Heart left ventricle (tissue), 16 donors: ENCODE results near the gene UGGT2. TPM values are rescaled to one million over a fixed set of nuclear protein-coding genes. Genes with fewer than 3 reads are reported as not detected.
"Not testable (repeated sequence)": the region's sequence is repeated elsewhere in the genome, so short reads cannot be mapped to it uniquely, and the experiment has no call there.

Experiments used
- ATAC-seq, 4 donors: fragments of 200-7000 bp; cut with Tn5 transposase; one replicate each; pipeline ENCODE4 v1.9.1; 2020 to 2022; ENCODE audit warnings: moderate library complexity in 4 of 4, mild to moderate bottlenecking in 3 of 4, moderate number of reproducible peaks in 1 of 4
- DNase-seq, 5 donors: peaks; one replicate each; pipeline ENCODE4 v3.0.0-alpha.2; 2020
- H3K27ac ChIP-seq, 12 donors: fragments of 200-600 bp; sonication (generic) in 4 of 12; one replicate each; pipeline versions ENCODE4 v1.5.0 to v1.8.0; 2016 to 2022; ENCODE audit warnings: mild to moderate bottlenecking in 2 of 12
- H3K27me3 ChIP-seq, 9 donors: fragments of 200-600 bp; sonication (generic) in 2 of 9; one replicate each; pipeline versions ENCODE4 v1.5.1 to v1.8.0; 2016 to 2022; ENCODE audit warnings: mild to moderate bottlenecking in 3 of 9
- H3K36me3 ChIP-seq, 9 donors: fragments of 200-600 bp; sonication (generic) in 2 of 9; one replicate each; pipeline versions ENCODE4 v1.5.0 to v1.8.0; 2018 to 2022; ENCODE audit warnings: mild to moderate bottlenecking in 2 of 9
- H3K4me1 ChIP-seq, 12 donors: fragments of 200-600 bp; sonication (generic) in 4 of 12; one replicate each; pipeline versions ENCODE4 v1.5.0 to v1.8.0; 2016 to 2022; ENCODE audit warnings: mild to moderate bottlenecking in 3 of 12
- H3K4me3 ChIP-seq, 12 donors: fragments of 200-600 bp; sonication (generic) in 4 of 12; one replicate each; pipeline versions ENCODE4 v1.5.0 to v1.8.0; 2017 to 2022; ENCODE audit warnings: mild to moderate bottlenecking in 9 of 12, moderate library complexity in 4 of 12
- H3K9me3 ChIP-seq, 12 donors: fragments of 200-600 bp; sonication (generic) in 4 of 12; one replicate each; pipeline versions ENCODE4 v1.5.0 to v1.8.0; 2016 to 2022; ENCODE audit warnings: mild to moderate bottlenecking in 1 of 12
- POLR2A ChIP-seq, 2 donors: fragments of 450-650 bp; IDR thresholded peaks; one replicate each; pipeline ENCODE4 v1.6.1; 2017; ENCODE audit warnings: antibody characterized with exemption in 2 of 2, mild to moderate bottlenecking in 2 of 2, moderate library complexity in 2 of 2
- WGBS, 4 donors: extraction: QIAGEN DNeasy Blood & Tissue Kit in 2 of 4; methylation state at CpG; one replicate each; pipeline versions ENCODE4 v1.1.5 to v1.1.7; 2013 to 2018; 5-methylcytosine and 5-hydroxymethylcytosine counted together
- intact Hi-C, 10 donors: fragments of 100-400 bp; cut with DNase I; formaldehyde crosslinking; loops; one replicate each; pipeline versions ENCODE4 v1.11.1 to v1.14.2; 2022
- polyA plus RNA-seq, 2 donors: library from polyadenylated mRNA; stranded (reverse); fragments of 200-250 nt; gene quantifications; one replicate each; pipeline ENCODE4 v1.2.3, GENCODE V29; 2013
- total RNA-seq, 9 donors: library from RNA; depleted of rRNA in 2 of 9; stranded (reverse); fragments of >200 nt in 2 of 9; fragmentation: NEBNext Ultra II Directional in 3 of 9; extraction: Animal tissue kit (Norgen Biotek cat#: 25700) in 3 of 9; gene quantifications; one replicate each; pipeline versions ENCODE4 v1.1.0 to v1.2.4, GENCODE V29; 2016 to 2023
- TF ChIP-seq, protein P1 (sequence below), 12 donors: fragments of 200-600 bp; sonication (generic) in 4 of 12; IDR thresholded peaks; one replicate each; pipeline versions ENCODE4 v1.5.0 to v1.8.0; 2018 to 2022; ENCODE audit warnings: antibody characterized with exemption in 12 of 12, mild to moderate bottlenecking in 5 of 12
- donor health status: ischemic (EF 13 %, LVEDD 7.1; RV severe dilation, severe dysfunction).
- donor health status: healthy with polysubstance abuse.
- donor health status: DM: no; HTN: yes; CAD: no.
- donor health status: DM: no; HTN: no; CAD: no.
- donor health status: ischemic (EF 25% LVEDD 6.9; RV normal size, moderate dysfunction).
- donor health status: ischemic (EF 25% LVEDD 5.7; RV mildly dilated, moderate dysfunction).
- donor health status: healthy.
- donor health status: DM: yes; HTN: yes; CAD: no.
- donor health status: ischemic (EF 35%, LVEDD 5.7; RV mildly dilated, moderate dysfunction).
- donor health status: nonischemic (EF 11% LVEDD 7.7; RV severe dilation, severe dysfunction).
- donor health status: DM: yes; HTN: yes; CAD: no.
- donor health status: PGD.
- donor health status: ischemic (EF 29% LVEDD 5.4; RV normal size, mild dysfunction).
- donor health status: nonischemic (EF 23%, LVEDD 6.1; RV moderate dilation, normal function).

Gene UGGT2
- total and polyA plus RNA-seq, 11 donors = 4.3 to 15.9 (median 13.3) TPM

DNA sequence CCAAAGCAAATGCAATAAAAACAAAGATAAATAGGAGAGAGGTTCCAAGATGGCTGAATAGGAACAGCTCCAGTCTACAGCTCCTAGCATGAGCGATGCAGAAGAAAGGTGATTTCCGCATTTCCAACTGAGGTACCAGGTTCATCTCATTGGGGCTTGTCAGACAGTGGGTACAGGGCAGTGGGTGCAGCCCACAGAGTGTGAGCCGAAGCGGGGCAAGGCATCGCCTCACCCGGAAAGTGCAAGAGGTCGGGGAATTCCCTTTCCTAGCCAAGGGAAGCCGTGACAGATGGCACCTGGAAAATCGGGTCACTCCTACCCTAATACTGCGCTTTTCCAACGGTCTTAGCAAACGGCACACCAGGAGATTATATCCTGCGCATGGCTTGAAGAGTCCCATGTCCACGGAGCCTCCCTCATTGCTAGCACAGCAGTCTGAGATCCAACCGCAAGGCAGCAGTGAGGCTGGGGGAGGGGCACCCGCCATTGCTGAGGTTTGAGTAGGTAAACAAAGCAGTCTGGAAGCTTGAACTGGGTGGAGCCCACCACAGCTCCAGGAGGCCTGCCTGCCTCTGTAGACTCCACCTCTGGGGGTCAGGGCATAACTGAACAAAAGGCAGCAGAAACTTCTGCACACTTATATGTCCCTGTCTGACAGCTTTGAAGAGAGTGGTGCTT is 6.6 kb downstream of the UGGT2 start:
- H3K36me3 ChIP-seq, intact Hi-C loops, H3K27me3 ChIP-seq, H3K4me1 ChIP-seq, H3K27ac ChIP-seq, H3K4me3 ChIP-seq, DNase-seq, ATAC-seq: not testable (repeated sequence)
- WGBS, 4 donors = 97 to 98% (median 97%) methylated on average over 16 of the region's 16 CpGs
- peaks cover 0 to 18% (median 8%) of the 10 kb centered on the region in 12 donors for H3K9me3 ChIP-seq

DNA sequence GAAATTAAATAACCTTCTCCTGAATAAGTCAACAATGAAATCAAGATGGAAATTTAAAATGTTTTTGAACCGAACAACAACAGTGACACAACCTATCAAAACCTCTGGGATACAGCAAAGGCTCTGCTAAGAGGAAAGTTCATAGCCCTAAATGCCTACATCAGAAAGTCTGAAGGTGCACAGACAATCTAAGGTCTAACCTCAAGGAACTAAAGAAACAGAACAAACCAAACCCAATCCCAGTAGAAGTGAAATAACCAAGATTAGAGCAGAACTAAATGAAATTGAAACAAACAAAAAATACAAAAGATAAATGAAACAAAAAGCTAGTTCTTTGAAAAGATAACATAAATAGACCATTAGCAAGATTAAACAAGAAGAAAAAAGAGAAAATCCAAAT is 9.0 kb downstream of the UGGT2 start:
- intact Hi-C loops = no loop called here
- H3K27me3 ChIP-seq = no peaks in the 10 kb centered on the region
- no peak overlapping the region for H3K4me3 ChIP-seq
- no peak for DNase-seq
- WGBS, 4 donors = 89 to 100% (median 95%) methylated on average over 1 of the region's 1 CpG
- TF ChIP-seq, protein P1, sequence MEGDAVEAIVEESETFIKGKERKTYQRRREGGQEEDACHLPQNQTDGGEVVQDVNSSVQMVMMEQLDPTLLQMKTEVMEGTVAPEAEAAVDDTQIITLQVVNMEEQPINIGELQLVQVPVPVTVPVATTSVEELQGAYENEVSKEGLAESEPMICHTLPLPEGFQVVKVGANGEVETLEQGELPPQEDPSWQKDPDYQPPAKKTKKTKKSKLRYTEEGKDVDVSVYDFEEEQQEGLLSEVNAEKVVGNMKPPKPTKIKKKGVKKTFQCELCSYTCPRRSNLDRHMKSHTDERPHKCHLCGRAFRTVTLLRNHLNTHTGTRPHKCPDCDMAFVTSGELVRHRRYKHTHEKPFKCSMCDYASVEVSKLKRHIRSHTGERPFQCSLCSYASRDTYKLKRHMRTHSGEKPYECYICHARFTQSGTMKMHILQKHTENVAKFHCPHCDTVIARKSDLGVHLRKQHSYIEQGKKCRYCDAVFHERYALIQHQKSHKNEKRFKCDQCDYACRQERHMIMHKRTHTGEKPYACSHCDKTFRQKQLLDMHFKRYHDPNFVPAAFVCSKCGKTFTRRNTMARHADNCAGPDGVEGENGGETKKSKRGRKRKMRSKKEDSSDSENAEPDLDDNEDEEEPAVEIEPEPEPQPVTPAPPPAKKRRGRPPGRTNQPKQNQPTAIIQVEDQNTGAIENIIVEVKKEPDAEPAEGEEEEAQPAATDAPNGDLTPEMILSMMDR (IDR thresholded peaks at IDR 0.05) = no peak
- no peak for TF ChIP-seq POLR2A (IDR thresholded peaks at IDR 0.05)
- peaks cover 0 to 18% (median 8%) of the 10 kb centered on the region in 12 donors for H3K9me3 ChIP-seq
- peaks cover 0 to 8% (median 0%) of the 10 kb centered on the region in 9 donors for H3K36me3 ChIP-seq
- no peaks in the 10 kb centered on the region for H3K4me1 ChIP-seq
- H3K27ac ChIP-seq = no peak overlapping the region
- no peak for ATAC-seq

DNA sequence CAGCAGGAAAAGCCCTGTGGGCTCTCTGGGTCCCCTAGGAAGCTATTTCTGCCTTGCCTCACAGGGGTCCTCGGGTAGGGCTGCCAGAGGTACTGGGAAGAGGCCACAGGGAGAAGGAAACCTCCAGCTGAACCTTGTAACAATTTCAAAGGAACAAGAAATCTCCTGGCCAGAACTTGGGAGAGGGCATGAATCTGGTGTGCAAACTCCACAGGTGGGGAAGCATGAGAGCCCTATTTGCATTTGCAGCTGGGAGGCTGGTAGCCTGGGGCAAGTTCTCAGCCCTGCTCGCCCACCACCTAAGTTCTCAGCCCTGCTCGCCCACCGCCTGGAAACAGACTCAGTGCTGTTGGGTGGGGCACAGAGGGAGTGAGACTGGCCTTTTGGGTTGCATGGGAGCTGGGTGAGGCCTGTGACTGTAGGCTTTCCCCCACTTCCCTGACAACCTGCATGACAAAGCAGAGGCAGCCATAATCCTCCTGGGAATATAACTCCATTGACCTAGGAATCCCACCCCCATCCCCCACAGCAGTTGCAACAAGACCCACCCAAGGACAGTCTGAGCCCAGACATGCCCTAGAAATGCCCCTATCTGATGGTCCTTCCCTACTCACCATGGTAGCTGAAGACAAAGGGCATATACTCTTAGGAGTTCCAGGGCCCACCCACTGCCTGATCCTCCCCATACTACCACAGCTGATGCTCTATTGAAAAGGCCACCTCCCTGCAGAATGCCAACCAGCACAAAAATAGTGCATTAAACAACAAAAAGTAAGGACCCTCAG is 11.7 kb downstream of the UGGT2 start:
- no peak for TF ChIP-seq POLR2A (IDR thresholded peaks at IDR 0.05)
- TF ChIP-seq, protein P1 (IDR thresholded peaks at IDR 0.05) = no peak
- ATAC-seq = no peak
- Histone ChIP-seq H3K4me1 (no peaks in the 10 kb centered on the region), H3K4me3 (no peak overlapping the region), H3K9me3 (peaks cover 0 to 12% (median 7%) of the 10 kb centered on the region in 12 donors), H3K27me3 (no peaks in the 10 kb centered on the region), H3K36me3 (peaks cover 0 to 6% (median 0%) of the 10 kb centered on the region in 9 donors), H3K27ac (no peak overlapping the region)
- WGBS, 4 donors = 75 to 95% (median 94%) methylated on average over 1 to 4 of the region's 4 CpGs
- DNase-seq = no peak
- intact Hi-C loops = no loop called here

DNA sequence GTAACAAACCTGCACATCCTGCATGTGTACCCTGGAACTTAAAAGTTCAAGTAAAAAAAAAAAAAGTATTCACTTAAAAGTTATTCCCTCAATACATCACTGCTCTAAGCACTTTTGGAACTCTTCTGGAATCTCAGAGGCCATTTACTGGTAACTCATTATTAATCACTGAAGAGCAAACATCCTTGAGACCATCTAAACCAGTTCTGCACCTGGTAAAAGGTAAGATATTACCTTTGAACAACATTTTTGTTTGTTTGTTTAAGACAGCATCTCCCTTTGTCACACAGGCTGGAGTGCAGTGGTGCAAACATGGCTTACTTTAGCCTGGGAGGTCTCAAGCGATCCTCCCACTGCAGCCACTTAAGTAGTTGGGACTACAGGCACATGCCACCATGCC is 16.7 kb downstream of the UGGT2 start:
- Histone ChIP-seq H3K27ac (no peak overlapping the region), H3K4me3 (no peak overlapping the region), H3K36me3 (no peaks in the 10 kb centered on the region), H3K4me1 (no peaks in the 10 kb centered on the region), H3K27me3 (no peaks in the 10 kb centered on the region), H3K9me3 (no peaks in the 10 kb centered on the region)
- DNase-seq (no peak), ATAC-seq (no peak)
- 91 to 100% (median 98%) methylated on average over 1 of the region's 1 CpG for WGBS, 4 donors
- TF ChIP-seq, protein P1 (IDR thresholded peaks at IDR 0.05) = no peak
- no peak for TF ChIP-seq POLR2A (IDR thresholded peaks at IDR 0.05)
- intact Hi-C loops = no loop called here
